Fibroblast of villous mesenchyme (primary cell): ENCODE results near the gene RINT1. TPM values are rescaled to one million over a fixed set of nuclear protein-coding genes. Genes with fewer than 3 reads are reported as not detected.

Source experiments
- DNase-seq: peaks from one replicate; pipeline ENCODE4 v3.0.0-alpha.2; 2010; ENCODE audit warnings: low read depth
- H3K4me3 ChIP-seq: 2 replicates; pipeline ENCODE4 v1.5.1; 2011; ENCODE audit warnings: low read depth, mild to moderate bottlenecking, low read length
- total RNA-seq: library from RNA; depleted of rRNA; stranded (reverse); fragments of >200 nt; gene quantifications from 2 replicates; pipeline ENCODE4 v1.2.3, GENCODE V29; 2012
- TF ChIP-seq, protein P1 (sequence below): IDR thresholded peaks from 2 replicates; pipeline ENCODE4 v1.5.1; 2012; ENCODE audit warnings: low read depth, mild to moderate bottlenecking, low read length; ENCODE audit not compliant: insufficient read depth

RINT1 gene
- total RNA-seq, 1 donor: 22.5 TPM

- DNase-seq: no peak
- TF ChIP-seq, protein P1, sequence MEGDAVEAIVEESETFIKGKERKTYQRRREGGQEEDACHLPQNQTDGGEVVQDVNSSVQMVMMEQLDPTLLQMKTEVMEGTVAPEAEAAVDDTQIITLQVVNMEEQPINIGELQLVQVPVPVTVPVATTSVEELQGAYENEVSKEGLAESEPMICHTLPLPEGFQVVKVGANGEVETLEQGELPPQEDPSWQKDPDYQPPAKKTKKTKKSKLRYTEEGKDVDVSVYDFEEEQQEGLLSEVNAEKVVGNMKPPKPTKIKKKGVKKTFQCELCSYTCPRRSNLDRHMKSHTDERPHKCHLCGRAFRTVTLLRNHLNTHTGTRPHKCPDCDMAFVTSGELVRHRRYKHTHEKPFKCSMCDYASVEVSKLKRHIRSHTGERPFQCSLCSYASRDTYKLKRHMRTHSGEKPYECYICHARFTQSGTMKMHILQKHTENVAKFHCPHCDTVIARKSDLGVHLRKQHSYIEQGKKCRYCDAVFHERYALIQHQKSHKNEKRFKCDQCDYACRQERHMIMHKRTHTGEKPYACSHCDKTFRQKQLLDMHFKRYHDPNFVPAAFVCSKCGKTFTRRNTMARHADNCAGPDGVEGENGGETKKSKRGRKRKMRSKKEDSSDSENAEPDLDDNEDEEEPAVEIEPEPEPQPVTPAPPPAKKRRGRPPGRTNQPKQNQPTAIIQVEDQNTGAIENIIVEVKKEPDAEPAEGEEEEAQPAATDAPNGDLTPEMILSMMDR: no peak
- H3K4me3 ChIP-seq: no peak overlapping the region
These were observed 81.8 kb downstream of the RINT1 start for GRCh38 chr7:105613611-105614330.

DNA sequence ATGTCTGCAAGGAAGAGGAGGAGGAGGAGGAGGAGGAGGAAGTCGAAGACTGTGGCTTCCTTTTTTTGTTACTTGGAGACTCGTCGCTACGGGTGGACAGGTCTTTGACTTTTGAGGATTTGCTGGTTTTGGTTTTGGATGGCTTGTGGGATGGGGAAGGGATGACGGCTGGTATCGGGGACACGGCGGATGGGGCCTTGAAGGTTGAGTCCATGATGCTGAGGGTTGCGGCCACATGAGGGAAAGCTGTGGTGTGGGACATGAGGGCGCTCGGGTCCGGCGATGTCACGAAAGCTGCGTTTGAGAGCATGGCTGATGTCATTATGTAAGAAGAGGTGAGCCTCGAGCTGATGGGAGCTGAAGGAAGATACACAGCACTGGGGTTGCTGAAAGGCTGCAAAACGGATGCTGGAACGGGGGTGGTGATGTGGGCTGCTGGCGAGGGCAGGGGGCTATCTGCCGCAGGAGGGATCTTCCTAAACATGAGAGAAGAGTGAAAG is 82.4 kb downstream of the RINT1 start:
- TF ChIP-seq, protein P1: no peak
- DNase-seq: no peak
- no peak overlapping the region for H3K4me3 ChIP-seq

Other genes starting within 250 kb of the RINT1 start
- gene SRPK2, start 143.3 kb upstream of the RINT1 start, total RNA-seq: 60.9 and 64.7 TPM in 2 replicates
- gene PUS7, start 9.9 kb upstream of the RINT1 start, total RNA-seq: 13.2 and 16.8 TPM in 2 replicates
- under 0.01 TPM in 1 of 2 replicates, not detected in the other for gene EFCAB10, start 49.3 kb downstream of the RINT1 start, total RNA-seq